Aorta (tissue), 5 donors: ENCODE results near the gene SFT2D2. TPM values are rescaled to one million over a fixed set of nuclear protein-coding genes. Genes with fewer than 3 reads are reported as not detected.

Experiments used
- ATAC-seq: fragments of 200-7000 bp; cut with Tn5 transposase; one replicate; pipeline ENCODE4 v1.9.1; 2022; ENCODE audit warnings: moderate library complexity; ENCODE audit not compliant: low FRiP score
- DNase-seq, 2 donors: peaks; one replicate each; pipeline ENCODE4 v3.0.0-alpha.2; 2020
- H3K27ac ChIP-seq, 2 donors: one replicate each; pipeline ENCODE4 v1.5.1; 2013; ENCODE audit warnings: low read length in 2 of 2, mild to moderate bottlenecking in 2 of 2, moderate library complexity in 2 of 2, control low read depth in 1 of 2, inconsistent platforms in 1 of 2, low read depth in 1 of 2
- H3K27me3 ChIP-seq, 2 donors: one replicate each; pipeline ENCODE4 v1.6.1; 2013; ENCODE audit warnings: control low read depth in 1 of 2, low read length in 1 of 2, mild to moderate bottlenecking in 1 of 2, moderate library complexity in 1 of 2; ENCODE audit not compliant: insufficient read depth in 2 of 2, control insufficient read depth in 1 of 2
- H3K36me3 ChIP-seq, 2 donors: one replicate each; pipeline ENCODE4 v1.6.1; 2013; ENCODE audit warnings: control low read depth in 1 of 2, low read length in 1 of 2, mild to moderate bottlenecking in 1 of 2; ENCODE audit not compliant: insufficient read depth in 2 of 2, control insufficient read depth in 1 of 2
- H3K4me1 ChIP-seq, 2 donors: one replicate each; pipeline ENCODE4 v1.6.1; 2013; ENCODE audit warnings: low read length in 2 of 2, control low read depth in 1 of 2, mild to moderate bottlenecking in 1 of 2, moderate library complexity in 1 of 2; ENCODE audit not compliant: insufficient read depth in 2 of 2, control insufficient read depth in 1 of 2
- H3K4me3 ChIP-seq, 2 donors: one replicate each; pipeline ENCODE4 v1.5.1; 2013; ENCODE audit warnings: low read length in 2 of 2, control low read depth in 1 of 2, mild to moderate bottlenecking in 1 of 2
- H3K9me3 ChIP-seq: one replicate; pipeline ENCODE4 v1.6.1; 2013; ENCODE audit warnings: mild to moderate bottlenecking, low read length; ENCODE audit not compliant: control insufficient read depth
- WGBS, 2 donors: extraction: QIAGEN DNeasy Blood & Tissue Kit; methylation state at CpG; one replicate each; pipeline ENCODE4 v1.1.7; 2013; 5-methylcytosine and 5-hydroxymethylcytosine counted together
- intact Hi-C, 2 donors: fragments of 100-400 bp; cut with DNase I; formaldehyde crosslinking; loops; one replicate each; pipeline versions ENCODE4 v1.14.2 to v1.15.0; 2022
- polyA plus RNA-seq, 2 donors: library from polyadenylated mRNA; stranded (reverse); fragments of 200-250 nt; gene quantifications; one replicate each; pipeline ENCODE4 v1.2.3, GENCODE V29; 2013
- total RNA-seq, 2 donors: library from RNA; stranded (reverse); fragmentation: NEBNext Ultra II Directional; extraction: Animal tissue kit (Norgen Biotek cat#: 25700); gene quantifications; one replicate each; pipeline ENCODE4 v1.2.1, GENCODE V29; 2021
- donor health status: healthy with polysubstance abuse.
- donor health status: Bipolar disorder and iron deficiency.
- donor health status: DM: no; HTN: no; CAD: no.
- donor health status: DM: no; HTN: no; CAD: no.
- donor health status: DM: yes; HTN: yes; CAD: no.

The SFT2D2 gene
- total and polyA plus RNA-seq, 4 donors, result 5.3 to 107 (median 53.0) TPM

DNA sequence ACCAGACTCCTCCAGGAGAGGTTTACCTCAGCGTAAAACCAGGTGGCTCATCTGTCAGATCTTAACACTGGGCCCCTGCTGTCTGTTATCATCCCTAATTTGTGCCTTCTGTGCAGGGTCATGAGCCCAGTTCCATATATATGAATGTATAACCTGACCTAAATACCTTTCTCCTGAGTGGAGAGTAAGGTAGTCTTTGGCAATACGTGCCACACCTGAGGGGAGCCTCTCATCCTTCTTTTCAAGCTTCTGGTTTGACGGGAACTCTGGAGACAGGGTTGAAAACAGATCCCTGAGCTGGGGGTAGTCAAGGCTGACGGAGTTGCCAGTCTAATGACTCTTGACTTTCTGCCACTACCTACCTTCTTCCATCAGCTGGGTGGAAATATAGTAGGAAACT, 4.1 kb downstream of the SFT2D2 start:
- DNase-seq, result no peak
- WGBS, 2 donors, result 98 to 100% methylated on average over 4 of the region's 4 CpGs
- Histone ChIP-seq H3K27me3 (no peaks in the 10 kb centered on the region), H3K9me3 (no peaks in the 10 kb centered on the region), H3K4me3 (no peak overlapping the region), H3K4me1 (peaks cover 2 to 3% of the 10 kb centered on the region in 2 donors), H3K27ac (peak overlapping the region; percentile 73 to 98), H3K36me3 (peaks cover 0 to 12% of the 10 kb centered on the region in 2 donors)
- intact Hi-C loops, result loop anchor here (5.0 to 10.0 kb wide), 2 partner anchors 32 to 85 kb away; no protein-coding TSS in a partner anchor
- ATAC-seq, result no peak

DNA sequence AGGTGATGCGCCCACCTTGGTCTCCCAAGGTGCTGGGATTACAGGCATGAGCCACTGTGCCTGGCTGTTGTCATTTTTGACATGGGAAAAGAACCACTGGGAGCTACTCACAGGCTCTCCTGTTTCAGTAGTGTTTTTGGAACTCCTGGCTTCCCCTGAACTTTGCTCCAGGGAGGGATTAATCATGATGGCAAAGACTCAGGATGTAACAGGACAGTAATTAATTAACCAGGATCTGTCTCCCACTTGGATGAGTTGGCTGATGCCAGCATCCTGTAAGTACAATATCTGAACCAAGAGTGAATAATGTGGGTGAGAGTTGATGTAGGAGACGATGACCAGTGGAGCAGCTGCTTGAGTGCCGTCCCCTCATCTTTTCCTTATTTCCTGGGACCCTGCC, 4.9 kb downstream of the SFT2D2 start:
- Histone ChIP-seq H3K27ac (peak overlapping the region in 1 of 2 donors; percentile 60), H3K9me3 (no peaks in the 10 kb centered on the region), H3K36me3 (peaks cover 0 to 12% of the 10 kb centered on the region in 2 donors), H3K4me3 (no peak overlapping the region), H3K27me3 (no peaks in the 10 kb centered on the region), H3K4me1 (peaks cover 2 to 3% of the 10 kb centered on the region in 2 donors)
- 91 to 95% methylated on average over 3 of the region's 3 CpGs for WGBS, 2 donors
- ATAC-seq (no peak), DNase-seq (no peak)
- intact Hi-C loops, result no loop called here

- ATAC-seq, result peak; percentile 53
Measured at GRCh38 chr1:168234846-168235547, 9.2 kb downstream of the SFT2D2 start.

GRCh38 chr1:168235548-168235885, 9.7 kb downstream of the SFT2D2 start:
- ATAC-seq, result no peak
- H3K27ac ChIP-seq, result peak overlapping the region in 1 of 2 donors; percentile 16
- intact Hi-C loops, result no loop called here

More at GRCh38 chr1:168234846-168235547, 9.2 kb downstream of the SFT2D2 start:
- Histone ChIP-seq H3K4me3 (no peak overlapping the region), H3K27me3 (no peaks in the 10 kb centered on the region), H3K4me1 (peaks cover 4 to 7% of the 10 kb centered on the region in 2 donors), H3K27ac (peak overlapping the region in 1 of 2 donors; percentile 59), H3K9me3 (no peaks in the 10 kb centered on the region), H3K36me3 (peaks cover under 1 to 22% of the 10 kb centered on the region in 2 donors)
- no peak for DNase-seq
- intact Hi-C loops, result no loop called here
- WGBS, 2 donors, result 83 to 86% methylated on average over 8 of the region's 8 CpGs

DNA sequence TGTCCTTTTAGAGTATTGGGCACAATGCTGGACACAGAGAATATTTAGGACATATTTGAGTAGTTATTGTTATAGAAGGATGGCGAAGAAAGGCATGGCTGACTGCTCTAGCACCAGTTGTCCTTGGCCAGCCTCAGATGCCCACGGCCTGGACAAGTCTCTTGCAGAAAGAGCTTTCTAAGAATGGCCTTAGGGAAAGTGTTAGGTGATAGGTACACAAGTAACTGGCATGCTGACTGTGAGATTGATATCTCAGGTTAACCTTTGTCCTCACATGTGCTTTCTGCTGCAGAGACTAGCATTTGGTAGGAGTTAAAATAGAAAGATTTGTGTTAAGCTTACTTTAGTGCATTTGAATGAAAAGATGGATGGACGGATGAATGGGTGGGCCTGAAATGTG, 10.1 kb downstream of the SFT2D2 start:
- WGBS, 2 donors, result 30 to 33% methylated on average over 3 of the region's 3 CpGs
- DNase-seq (no peak), ATAC-seq (no peak)
- Histone ChIP-seq H3K4me3 (no peak overlapping the region), H3K36me3 (peaks cover 3 to 22% of the 10 kb centered on the region in 2 donors), H3K27ac (no peak overlapping the region), H3K27me3 (no peaks in the 10 kb centered on the region), H3K4me1 (peaks cover 4% of the 10 kb centered on the region in 2 donors), H3K9me3 (no peaks in the 10 kb centered on the region)
- intact Hi-C loops, result no loop called here

More at GRCh38 chr1:168235548-168235885, 9.7 kb downstream of the SFT2D2 start:
- H3K36me3 ChIP-seq, result peaks cover 3 to 22% of the 10 kb centered on the region in 2 donors
- no peaks in the 10 kb centered on the region for H3K9me3 ChIP-seq
- H3K4me1 ChIP-seq, result peaks cover 4 to 7% of the 10 kb centered on the region in 2 donors
- H3K4me3 ChIP-seq, result no peak overlapping the region
- H3K27me3 ChIP-seq, result no peaks in the 10 kb centered on the region
- no peak for DNase-seq

DNA sequence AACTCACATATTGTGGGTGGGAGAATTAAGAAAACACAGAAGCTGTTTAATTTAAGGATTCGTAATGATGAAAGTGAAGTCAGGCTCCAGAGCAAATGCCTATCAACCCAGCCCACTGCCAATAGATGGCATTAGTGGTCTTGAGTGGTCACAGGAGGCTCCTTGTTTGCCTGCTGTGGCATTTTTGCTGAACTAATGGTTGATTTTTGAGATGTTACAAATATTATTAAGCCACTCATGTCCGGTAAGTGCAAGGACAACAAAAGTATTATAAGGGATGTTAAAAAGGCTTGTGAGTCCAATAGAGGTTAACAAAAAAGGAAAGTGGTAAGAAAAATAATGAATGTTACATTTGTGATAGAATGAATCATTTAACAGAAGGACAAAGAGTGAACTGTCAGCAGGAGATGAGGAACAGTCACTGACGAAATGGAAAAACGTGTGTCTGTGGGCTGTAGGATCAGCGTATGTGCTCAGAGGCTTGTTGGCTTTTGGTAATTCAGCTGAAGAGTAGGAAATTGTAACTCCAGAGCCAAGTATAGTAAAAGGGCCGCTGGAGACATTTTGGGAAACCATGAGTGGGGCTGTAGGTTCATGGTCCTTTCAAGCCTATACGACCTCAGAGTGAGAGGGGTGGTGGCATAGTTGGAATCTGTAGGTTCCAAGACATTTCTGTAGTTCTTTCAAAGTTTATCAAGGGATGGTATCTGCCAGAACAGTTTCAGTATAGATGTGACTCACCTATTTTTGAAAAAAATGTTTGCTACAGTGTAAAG, 11.2 kb downstream of the SFT2D2 start:
- DNase-seq (no peak), ATAC-seq (no peak)
- Histone ChIP-seq H3K27ac (no peak overlapping the region), H3K4me1 (peaks cover 4% of the 10 kb centered on the region in 2 donors), H3K27me3 (no peaks in the 10 kb centered on the region), H3K4me3 (no peak overlapping the region), H3K9me3 (no peaks in the 10 kb centered on the region), H3K36me3 (peaks cover 3 to 24% of the 10 kb centered on the region in 2 donors)
- WGBS, 2 donors, result 71 to 73% methylated on average over 7 of the region's 7 CpGs
- intact Hi-C loops, result no loop called here

DNA sequence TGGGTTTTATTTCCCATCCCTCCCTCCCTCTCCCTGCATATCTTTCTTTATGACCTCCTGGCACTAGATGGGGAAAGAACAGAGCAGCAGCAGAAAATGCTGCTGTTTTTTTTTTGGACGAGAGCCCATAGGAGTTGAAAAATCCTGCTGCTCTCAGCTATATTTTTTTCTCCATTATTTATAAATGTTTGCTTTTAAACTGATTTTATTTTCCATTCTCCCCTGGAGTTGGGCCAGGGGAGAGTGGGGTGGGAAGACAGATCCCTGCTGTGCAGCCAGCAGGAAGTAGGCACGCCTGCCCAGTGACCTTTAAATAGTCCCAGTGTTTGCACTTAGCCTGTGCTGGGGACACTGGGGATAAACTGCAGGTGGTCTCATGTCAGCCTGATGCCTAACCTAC, 17.4 kb downstream of the SFT2D2 start:
- H3K4me1 ChIP-seq, result peaks cover 2 to 16% of the 10 kb centered on the region in 2 donors
- H3K4me3 ChIP-seq, result no peak overlapping the region
- H3K27me3 ChIP-seq, result no peaks in the 10 kb centered on the region
- peak overlapping the region in 1 of 2 donors; percentile 16 for H3K27ac ChIP-seq
- H3K9me3 ChIP-seq, result no peaks in the 10 kb centered on the region
- H3K36me3 ChIP-seq, result peaks cover 3 to 8% of the 10 kb centered on the region in 2 donors
- intact Hi-C loops, result no loop called here
- DNase-seq, result no peak
- 7 to 8% methylated on average over 2 of the region's 2 CpGs for WGBS, 2 donors
- peak; percentile 65 for ATAC-seq

DNA sequence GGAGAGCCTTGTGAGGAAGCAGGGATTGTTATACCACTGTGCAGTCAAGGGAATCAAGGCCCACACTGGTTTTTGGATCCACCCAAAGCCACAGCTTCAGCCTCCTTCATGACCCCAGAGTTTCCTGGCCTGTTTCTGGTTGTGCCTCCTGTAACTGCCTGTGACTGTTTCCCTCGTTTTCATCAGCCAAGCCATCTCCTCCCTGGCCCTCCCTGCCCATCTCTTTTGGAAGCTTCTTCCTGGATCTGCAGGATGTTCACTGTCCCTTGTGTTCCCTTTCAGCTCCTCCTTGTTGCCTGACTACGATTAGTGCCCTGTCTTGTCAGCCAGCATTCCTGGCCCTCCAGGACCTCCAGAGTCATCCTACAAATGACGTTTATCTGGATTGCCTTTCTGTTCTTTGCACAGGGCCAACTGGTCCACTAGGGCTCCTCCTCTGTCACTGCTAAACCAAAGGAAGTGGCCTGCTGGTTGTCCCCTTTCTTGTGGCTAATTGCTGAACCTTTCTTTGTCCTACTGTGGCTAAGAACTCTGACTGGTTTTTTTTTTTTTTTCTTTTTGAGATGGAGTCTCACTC, 17.9 kb downstream of the SFT2D2 start:
- Histone ChIP-seq H3K27ac (peak overlapping the region; percentile 16 to 73), H3K36me3 (peaks cover 3 to 7% of the 10 kb centered on the region in 2 donors), H3K27me3 (no peaks in the 10 kb centered on the region), H3K4me1 (peaks cover 2 to 16% of the 10 kb centered on the region in 2 donors), H3K9me3 (no peaks in the 10 kb centered on the region), H3K4me3 (no peak overlapping the region)
- intact Hi-C loops, result no loop called here
- WGBS, 2 donors, result 7 to 11% methylated on average over 3 of the region's 3 CpGs
- ATAC-seq (peak; percentile 59), DNase-seq (no peak)
